RWPE2 (cell line): ENCODE data around the gene SELENOI.
"Not testable (repeated sequence)": the region's sequence is repeated elsewhere in the genome, so short reads cannot be mapped to it uniquely, and the experiment has no call there.

Source experiments
- ATAC-seq: fragments of 200-7000 bp; cut with Tn5 transposase; 3 replicates; pipeline ENCODE4 v1.9.1; 2021; ENCODE audit warnings: low read depth
- DNase-seq: peaks from one replicate; pipeline ENCODE4 v3.0.0-alpha.2; 2020; ENCODE audit warnings: low spot score
- H3K27ac ChIP-seq: fragments of 450-650 bp; 2 replicates; pipeline ENCODE4 v1.5.1; 2017; ENCODE audit warnings: mild to moderate bottlenecking; ENCODE audit not compliant: poor library complexity, severe bottlenecking
- H3K27me3 ChIP-seq: fragments of 250-450 bp; sonication (Bioruptor Pico); 2 replicates; pipeline ENCODE4 v1.5.1; 2021; ENCODE audit warnings: mild to moderate bottlenecking, moderate library complexity; ENCODE audit not compliant: insufficient read depth, poor library complexity, severe bottlenecking
- H3K36me3 ChIP-seq: fragments of 250-450 bp; sonication (Bioruptor Pico); 2 replicates; pipeline ENCODE4 v1.5.1; 2020; ENCODE audit warnings: low read depth, mild to moderate bottlenecking, moderate library complexity
- H3K4me1 ChIP-seq: fragments of 250-450 bp; sonication (Bioruptor Pico); 2 replicates; pipeline ENCODE4 v1.5.1; 2021; ENCODE audit warnings: mild to moderate bottlenecking, moderate library complexity; ENCODE audit not compliant: insufficient read depth, poor library complexity, severe bottlenecking
- H3K4me3 ChIP-seq: fragments of 250-450 bp; sonication (Bioruptor Pico); 2 replicates; pipeline ENCODE4 v1.5.1; 2021; ENCODE audit warnings: mild to moderate bottlenecking, moderate library complexity; ENCODE audit not compliant: severe bottlenecking
- H3K9me3 ChIP-seq: fragments of 250-450 bp; sonication (Bioruptor Pico); 2 replicates; pipeline ENCODE4 v1.5.1; 2021; ENCODE audit warnings: mild to moderate bottlenecking, moderate library complexity; ENCODE audit not compliant: severe bottlenecking
- CTCF ChIP-seq: fragments of 450-650 bp; IDR thresholded peaks from one replicate; pipeline ENCODE4 v1.5.1; 2017; ENCODE audit warnings: mild to moderate bottlenecking, moderate library complexity; ENCODE audit not compliant: poor library complexity, severe bottlenecking

The SELENOI gene

GRCh38 chr2:26347286-26347865 is 1.4 kb downstream of the SELENOI start:
- Histone ChIP-seq H3K9me3 (no peaks in the 10 kb centered on the region), H3K36me3 (peaks cover 10% of the 10 kb centered on the region; the same call in 1 of the 2 replicates), H3K4me3 (peak overlapping the region; percentile 68), H3K27ac (peak overlapping the region; percentile 76), H3K4me1 (peaks cover 24% of the 10 kb centered on the region), H3K27me3 (no peaks in the 10 kb centered on the region)
- no peak for TF ChIP-seq CTCF
- ATAC-seq (no peak), DNase-seq (no peak)

- no peak for TF ChIP-seq CTCF
- Histone ChIP-seq H3K9me3 (no peaks in the 10 kb centered on the region), H3K27me3 (no peaks in the 10 kb centered on the region), H3K36me3 (peaks cover 6% of the 10 kb centered on the region; the same call in 1 of the 2 replicates), H3K4me3 (no peak overlapping the region), H3K4me1 (peaks cover 23% of the 10 kb centered on the region), H3K27ac (no peak overlapping the region)
- ATAC-seq (no peak), DNase-seq (no peak)
Observed at GRCh38 chr2:26349690-26350089, 3.7 kb downstream of the SELENOI start.

- H3K36me3 ChIP-seq, result peaks cover 11% of the 10 kb centered on the region
- no peak overlapping the region for H3K4me3 ChIP-seq
- ATAC-seq, result no peak
- no peaks in the 10 kb centered on the region for H3K27me3 ChIP-seq
- no peak for DNase-seq
- TF ChIP-seq CTCF, result no peak
- H3K9me3 ChIP-seq, result no peaks in the 10 kb centered on the region
- H3K27ac ChIP-seq, result no peak overlapping the region
- peaks cover 39% of the 10 kb centered on the region for H3K4me1 ChIP-seq
Observed at GRCh38 chr2:26351375-26352090, 5.6 kb downstream of the SELENOI start.

GRCh38 chr2:26352892-26353291 is 6.9 kb downstream of the SELENOI start:
- ATAC-seq (peak; percentile 80), DNase-seq (no peak)
- TF ChIP-seq CTCF, result no peak
- Histone ChIP-seq H3K9me3 (no peaks in the 10 kb centered on the region), H3K27me3 (no peaks in the 10 kb centered on the region), H3K4me3 (no peak overlapping the region), H3K27ac (no peak overlapping the region), H3K36me3 (peaks cover 14% of the 10 kb centered on the region), H3K4me1 (peaks cover 37% of the 10 kb centered on the region)

- Histone ChIP-seq H3K4me1 (peaks cover 32% of the 10 kb centered on the region), H3K27ac (peak overlapping the region; percentile 33), H3K36me3 (peaks cover 12% of the 10 kb centered on the region)
- not testable (repeated sequence) for H3K4me3 ChIP-seq, H3K9me3 ChIP-seq, ATAC-seq, H3K27me3 ChIP-seq, DNase-seq
Observed at GRCh38 chr2:26354469-26354868, 8.5 kb downstream of the SELENOI start.
